Measurements from ENCODE around the gene PARP1. TPM values are rescaled to one million over a fixed set of nuclear protein-coding genes. Genes with fewer than 3 reads are reported as not detected.

PARP1 gene
- total RNA-seq, 1 donor from 2014 or later: 168 TPM

GRCh38 chr1:226453015-226453704 is 45.3 kb upstream of the PARP1 start:
- Mint-ChIP-seq H3K4me3 (ENCODE audit: unreplicated experiment) (peak overlapping the region; percentile 56), H3K27me3 (ENCODE audit: unreplicated experiment) (peaks cover 2% of the 10 kb centered on the region), H3K4me1 (ENCODE audit: low read depth, unreplicated experiment) (peaks cover 23% of the 10 kb centered on the region), H3K9me3 (ENCODE audit: unreplicated experiment) (peaks cover 2% of the 10 kb centered on the region), H3K36me3 (ENCODE audit: unreplicated experiment) (no peaks in the 10 kb centered on the region), H3K27ac (ENCODE audit: unreplicated experiment) (peak overlapping the region; percentile 25)
- DNase-seq: no peak
- TF ChIP-seq, protein P1, sequence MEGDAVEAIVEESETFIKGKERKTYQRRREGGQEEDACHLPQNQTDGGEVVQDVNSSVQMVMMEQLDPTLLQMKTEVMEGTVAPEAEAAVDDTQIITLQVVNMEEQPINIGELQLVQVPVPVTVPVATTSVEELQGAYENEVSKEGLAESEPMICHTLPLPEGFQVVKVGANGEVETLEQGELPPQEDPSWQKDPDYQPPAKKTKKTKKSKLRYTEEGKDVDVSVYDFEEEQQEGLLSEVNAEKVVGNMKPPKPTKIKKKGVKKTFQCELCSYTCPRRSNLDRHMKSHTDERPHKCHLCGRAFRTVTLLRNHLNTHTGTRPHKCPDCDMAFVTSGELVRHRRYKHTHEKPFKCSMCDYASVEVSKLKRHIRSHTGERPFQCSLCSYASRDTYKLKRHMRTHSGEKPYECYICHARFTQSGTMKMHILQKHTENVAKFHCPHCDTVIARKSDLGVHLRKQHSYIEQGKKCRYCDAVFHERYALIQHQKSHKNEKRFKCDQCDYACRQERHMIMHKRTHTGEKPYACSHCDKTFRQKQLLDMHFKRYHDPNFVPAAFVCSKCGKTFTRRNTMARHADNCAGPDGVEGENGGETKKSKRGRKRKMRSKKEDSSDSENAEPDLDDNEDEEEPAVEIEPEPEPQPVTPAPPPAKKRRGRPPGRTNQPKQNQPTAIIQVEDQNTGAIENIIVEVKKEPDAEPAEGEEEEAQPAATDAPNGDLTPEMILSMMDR (IDR thresholded peaks at IDR 0.05; ENCODE audit: partially characterized antibody, unreplicated experiment): no peak

DNA sequence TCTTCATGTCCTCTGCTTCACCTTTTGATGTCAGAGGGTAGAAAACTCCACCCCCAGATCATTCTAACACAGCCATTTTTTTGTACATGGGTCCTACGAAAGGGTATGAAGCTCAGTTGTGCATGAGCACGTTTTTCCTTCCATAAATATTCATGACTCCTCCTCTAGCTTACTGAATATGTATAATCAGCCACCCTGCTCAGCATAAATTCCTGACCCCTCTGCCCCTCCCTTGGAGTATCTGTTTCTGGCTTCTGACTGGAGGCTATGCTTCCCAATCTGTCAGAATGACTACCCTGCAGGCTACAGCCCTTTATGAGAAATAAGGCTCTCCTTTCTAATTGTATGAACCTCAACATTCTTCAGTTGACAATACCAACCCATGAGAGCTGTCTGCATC is 42.8 kb upstream of the PARP1 start:
- TF ChIP-seq, protein P1 (IDR thresholded peaks at IDR 0.05; ENCODE audit: partially characterized antibody, unreplicated experiment): no peak
- H3K4me3 Mint-ChIP-seq (ENCODE audit: unreplicated experiment): no peak overlapping the region

DNA sequence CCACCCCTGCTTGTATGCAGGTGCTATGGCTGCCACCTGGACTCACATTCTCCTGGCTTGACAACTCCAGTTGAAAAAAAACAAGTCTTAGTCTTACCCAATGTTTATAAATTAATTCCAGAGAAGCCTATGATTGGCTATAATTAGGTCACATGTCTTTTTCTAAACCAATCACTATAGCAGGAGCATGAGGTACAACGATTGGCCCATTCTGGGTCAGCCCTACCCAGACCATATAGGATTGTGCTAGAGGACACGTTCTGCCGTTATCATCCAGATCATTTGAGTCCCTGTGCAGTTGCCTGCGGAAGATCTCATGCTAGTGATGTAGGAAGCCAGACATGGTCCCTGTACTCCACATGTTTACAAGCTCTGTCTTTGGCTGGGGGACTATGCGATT is 41.9 kb upstream of the PARP1 start:
- no peaks in the 10 kb centered on the region for H3K36me3 Mint-ChIP-seq (ENCODE audit: unreplicated experiment)
- TF ChIP-seq, protein P1 (IDR thresholded peaks at IDR 0.05; ENCODE audit: partially characterized antibody, unreplicated experiment): no peak
- H3K27me3 Mint-ChIP-seq (ENCODE audit: unreplicated experiment): no peaks in the 10 kb centered on the region
- H3K9me3 Mint-ChIP-seq (ENCODE audit: unreplicated experiment): no peaks in the 10 kb centered on the region
- no peak for DNase-seq
- no peak overlapping the region for H3K27ac Mint-ChIP-seq (ENCODE audit: unreplicated experiment)
- no peak overlapping the region for H3K4me3 Mint-ChIP-seq (ENCODE audit: unreplicated experiment)
- H3K4me1 Mint-ChIP-seq (ENCODE audit: low read depth, unreplicated experiment): peaks cover 22% of the 10 kb centered on the region

More for the DNA sequence above, 42.8 kb upstream of the PARP1 start:
- H3K4me1 Mint-ChIP-seq (ENCODE audit: low read depth, unreplicated experiment): peaks cover 16% of the 10 kb centered on the region
- no peak for DNase-seq
- peaks cover 2% of the 10 kb centered on the region for H3K9me3 Mint-ChIP-seq (ENCODE audit: unreplicated experiment)
- peaks cover 2% of the 10 kb centered on the region for H3K27me3 Mint-ChIP-seq (ENCODE audit: unreplicated experiment)
- no peaks in the 10 kb centered on the region for H3K36me3 Mint-ChIP-seq (ENCODE audit: unreplicated experiment)
- H3K27ac Mint-ChIP-seq (ENCODE audit: unreplicated experiment): no peak overlapping the region

DNA sequence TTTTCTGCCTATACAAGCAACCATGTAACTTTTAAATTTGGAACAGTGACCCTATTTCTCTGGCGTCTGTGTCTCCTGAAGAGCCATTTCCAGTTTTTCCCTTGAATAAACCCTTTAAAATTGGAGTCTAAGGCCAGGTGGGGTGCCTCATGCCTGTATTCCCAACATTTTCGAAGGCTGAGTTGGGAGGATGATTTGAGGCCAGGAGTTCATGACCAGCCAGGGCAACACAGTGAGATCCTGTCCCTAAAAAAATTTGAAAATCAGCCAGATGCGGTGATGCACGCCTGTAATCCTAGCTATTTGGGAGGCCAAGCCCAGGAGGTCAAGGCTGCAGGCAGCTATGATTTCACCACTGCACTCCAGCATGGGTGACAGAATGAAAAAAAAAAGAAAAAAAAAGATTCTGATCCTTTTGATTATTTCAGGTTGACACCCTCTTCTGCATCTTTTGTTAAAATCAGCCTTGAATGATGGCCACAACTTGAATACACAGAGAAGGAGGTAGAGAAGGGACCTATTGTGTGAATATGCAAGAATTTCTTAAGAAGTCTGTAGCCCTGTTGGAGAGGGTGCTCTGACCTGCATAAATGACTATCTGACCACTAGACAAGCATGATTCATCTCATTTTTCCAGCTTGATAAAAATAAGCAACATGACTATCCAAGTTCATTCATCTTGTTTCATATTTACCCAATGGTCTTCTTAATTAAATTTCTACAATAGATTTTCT is 40.2 kb upstream of the PARP1 start:
- Mint-ChIP-seq H3K27ac (ENCODE audit: unreplicated experiment) (no peak overlapping the region), H3K27me3 (ENCODE audit: unreplicated experiment) (no peaks in the 10 kb centered on the region), H3K4me3 (ENCODE audit: unreplicated experiment) (no peak overlapping the region), H3K4me1 (ENCODE audit: low read depth, unreplicated experiment) (peaks cover 12% of the 10 kb centered on the region), H3K9me3 (ENCODE audit: unreplicated experiment) (peaks cover 3% of the 10 kb centered on the region), H3K36me3 (ENCODE audit: unreplicated experiment) (no peaks in the 10 kb centered on the region)
- DNase-seq: no peak
- TF ChIP-seq, protein P1 (IDR thresholded peaks at IDR 0.05; ENCODE audit: partially characterized antibody, unreplicated experiment): no peak

DNA sequence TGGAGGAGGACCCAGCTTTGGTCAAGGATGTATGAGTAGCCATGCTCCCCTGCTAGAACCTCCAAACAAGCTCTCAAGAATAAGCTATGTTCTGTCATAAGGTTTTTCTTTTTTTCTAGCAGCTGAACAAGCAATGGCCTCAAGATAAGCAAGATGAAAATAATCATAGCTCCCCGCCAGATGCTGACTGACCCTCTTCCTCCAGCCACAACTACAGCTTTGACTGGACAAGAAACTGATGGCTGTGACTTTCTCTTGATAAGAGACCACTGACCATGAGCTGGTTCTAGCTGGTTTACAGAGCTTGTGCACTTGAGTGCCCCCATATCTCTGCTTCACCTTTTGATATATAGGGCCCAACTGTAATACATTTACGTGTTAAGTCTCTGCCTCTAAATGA is 38.2 kb upstream of the PARP1 start:
- Mint-ChIP-seq H3K4me3 (ENCODE audit: unreplicated experiment) (no peak overlapping the region), H3K27me3 (ENCODE audit: unreplicated experiment) (no peaks in the 10 kb centered on the region), H3K36me3 (ENCODE audit: unreplicated experiment) (no peaks in the 10 kb centered on the region), H3K27ac (ENCODE audit: unreplicated experiment) (no peak overlapping the region), H3K9me3 (ENCODE audit: unreplicated experiment) (peaks cover 3% of the 10 kb centered on the region), H3K4me1 (ENCODE audit: low read depth, unreplicated experiment) (peaks cover 9% of the 10 kb centered on the region)
- DNase-seq: no peak
- TF ChIP-seq, protein P1 (IDR thresholded peaks at IDR 0.05; ENCODE audit: partially characterized antibody, unreplicated experiment): no peak
